ENCODE measurements around the gene ZNF565.

DNA sequence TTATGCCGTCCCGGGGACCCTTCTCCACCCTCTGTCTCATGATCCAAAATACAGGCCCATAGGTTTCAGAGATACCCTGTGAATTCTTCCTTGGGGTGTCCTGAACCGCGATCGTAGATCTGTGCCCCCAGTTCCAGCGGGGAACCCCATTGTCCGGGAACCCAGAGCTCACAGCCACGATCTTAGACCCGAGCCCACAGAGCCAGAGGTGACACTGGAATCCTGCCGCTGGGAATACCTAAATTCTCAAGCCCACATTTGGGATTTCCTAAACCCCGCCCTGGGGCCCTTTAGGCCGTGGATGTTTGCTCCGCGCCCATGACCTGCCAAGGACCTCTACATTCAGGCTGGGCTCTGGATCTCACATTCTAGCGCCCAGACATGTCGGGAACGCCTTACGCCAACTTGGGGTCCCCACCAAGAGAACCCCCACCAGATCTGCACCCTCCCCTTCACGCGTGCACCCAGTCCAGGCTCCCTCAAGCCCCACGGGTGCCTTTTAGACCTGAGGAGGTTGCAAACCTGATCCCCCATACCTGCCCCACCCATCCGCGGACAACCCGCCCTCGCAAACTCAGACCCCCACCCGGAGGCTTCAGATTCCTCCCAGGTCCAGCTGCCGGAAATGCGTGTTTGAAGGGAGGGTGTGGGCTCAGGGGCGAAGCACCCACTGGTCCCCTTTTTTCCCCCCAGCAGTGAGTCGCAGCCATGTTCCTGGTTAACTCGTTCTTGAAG lies 74.0 kb downstream of the ZNF565 start:
- TF ChIP-seq, protein P1, sequence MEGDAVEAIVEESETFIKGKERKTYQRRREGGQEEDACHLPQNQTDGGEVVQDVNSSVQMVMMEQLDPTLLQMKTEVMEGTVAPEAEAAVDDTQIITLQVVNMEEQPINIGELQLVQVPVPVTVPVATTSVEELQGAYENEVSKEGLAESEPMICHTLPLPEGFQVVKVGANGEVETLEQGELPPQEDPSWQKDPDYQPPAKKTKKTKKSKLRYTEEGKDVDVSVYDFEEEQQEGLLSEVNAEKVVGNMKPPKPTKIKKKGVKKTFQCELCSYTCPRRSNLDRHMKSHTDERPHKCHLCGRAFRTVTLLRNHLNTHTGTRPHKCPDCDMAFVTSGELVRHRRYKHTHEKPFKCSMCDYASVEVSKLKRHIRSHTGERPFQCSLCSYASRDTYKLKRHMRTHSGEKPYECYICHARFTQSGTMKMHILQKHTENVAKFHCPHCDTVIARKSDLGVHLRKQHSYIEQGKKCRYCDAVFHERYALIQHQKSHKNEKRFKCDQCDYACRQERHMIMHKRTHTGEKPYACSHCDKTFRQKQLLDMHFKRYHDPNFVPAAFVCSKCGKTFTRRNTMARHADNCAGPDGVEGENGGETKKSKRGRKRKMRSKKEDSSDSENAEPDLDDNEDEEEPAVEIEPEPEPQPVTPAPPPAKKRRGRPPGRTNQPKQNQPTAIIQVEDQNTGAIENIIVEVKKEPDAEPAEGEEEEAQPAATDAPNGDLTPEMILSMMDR (IDR thresholded peaks at IDR 0.05; ENCODE audit: insufficient read depth, low read length): no peak
- TF ChIP-seq POLR2AphosphoS5 (IDR thresholded peaks at IDR 0.05; ENCODE audit: low read depth) (no peak), SPI1 (IDR thresholded peaks at IDR 0.05; ENCODE audit: borderline replicate concordance, low read depth) (no peak), GABPA (IDR thresholded peaks at IDR 0.05; ENCODE audit: low read depth) (no peak)
- TF ChIP-seq, protein P2, sequence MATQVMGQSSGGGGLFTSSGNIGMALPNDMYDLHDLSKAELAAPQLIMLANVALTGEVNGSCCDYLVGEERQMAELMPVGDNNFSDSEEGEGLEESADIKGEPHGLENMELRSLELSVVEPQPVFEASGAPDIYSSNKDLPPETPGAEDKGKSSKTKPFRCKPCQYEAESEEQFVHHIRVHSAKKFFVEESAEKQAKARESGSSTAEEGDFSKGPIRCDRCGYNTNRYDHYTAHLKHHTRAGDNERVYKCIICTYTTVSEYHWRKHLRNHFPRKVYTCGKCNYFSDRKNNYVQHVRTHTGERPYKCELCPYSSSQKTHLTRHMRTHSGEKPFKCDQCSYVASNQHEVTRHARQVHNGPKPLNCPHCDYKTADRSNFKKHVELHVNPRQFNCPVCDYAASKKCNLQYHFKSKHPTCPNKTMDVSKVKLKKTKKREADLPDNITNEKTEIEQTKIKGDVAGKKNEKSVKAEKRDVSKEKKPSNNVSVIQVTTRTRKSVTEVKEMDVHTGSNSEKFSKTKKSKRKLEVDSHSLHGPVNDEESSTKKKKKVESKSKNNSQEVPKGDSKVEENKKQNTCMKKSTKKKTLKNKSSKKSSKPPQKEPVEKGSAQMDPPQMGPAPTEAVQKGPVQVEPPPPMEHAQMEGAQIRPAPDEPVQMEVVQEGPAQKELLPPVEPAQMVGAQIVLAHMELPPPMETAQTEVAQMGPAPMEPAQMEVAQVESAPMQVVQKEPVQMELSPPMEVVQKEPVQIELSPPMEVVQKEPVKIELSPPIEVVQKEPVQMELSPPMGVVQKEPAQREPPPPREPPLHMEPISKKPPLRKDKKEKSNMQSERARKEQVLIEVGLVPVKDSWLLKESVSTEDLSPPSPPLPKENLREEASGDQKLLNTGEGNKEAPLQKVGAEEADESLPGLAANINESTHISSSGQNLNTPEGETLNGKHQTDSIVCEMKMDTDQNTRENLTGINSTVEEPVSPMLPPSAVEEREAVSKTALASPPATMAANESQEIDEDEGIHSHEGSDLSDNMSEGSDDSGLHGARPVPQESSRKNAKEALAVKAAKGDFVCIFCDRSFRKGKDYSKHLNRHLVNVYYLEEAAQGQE (IDR thresholded peaks at IDR 0.05; ENCODE audit: insufficient replicate concordance, low read depth): no peak
